Measurements from ENCODE around the gene AJUBA.
"Not testable (repeated sequence)": the region's sequence is repeated elsewhere in the genome, so short reads cannot be mapped to it uniquely, and the experiment has no call there.

Gene AJUBA

DNA sequence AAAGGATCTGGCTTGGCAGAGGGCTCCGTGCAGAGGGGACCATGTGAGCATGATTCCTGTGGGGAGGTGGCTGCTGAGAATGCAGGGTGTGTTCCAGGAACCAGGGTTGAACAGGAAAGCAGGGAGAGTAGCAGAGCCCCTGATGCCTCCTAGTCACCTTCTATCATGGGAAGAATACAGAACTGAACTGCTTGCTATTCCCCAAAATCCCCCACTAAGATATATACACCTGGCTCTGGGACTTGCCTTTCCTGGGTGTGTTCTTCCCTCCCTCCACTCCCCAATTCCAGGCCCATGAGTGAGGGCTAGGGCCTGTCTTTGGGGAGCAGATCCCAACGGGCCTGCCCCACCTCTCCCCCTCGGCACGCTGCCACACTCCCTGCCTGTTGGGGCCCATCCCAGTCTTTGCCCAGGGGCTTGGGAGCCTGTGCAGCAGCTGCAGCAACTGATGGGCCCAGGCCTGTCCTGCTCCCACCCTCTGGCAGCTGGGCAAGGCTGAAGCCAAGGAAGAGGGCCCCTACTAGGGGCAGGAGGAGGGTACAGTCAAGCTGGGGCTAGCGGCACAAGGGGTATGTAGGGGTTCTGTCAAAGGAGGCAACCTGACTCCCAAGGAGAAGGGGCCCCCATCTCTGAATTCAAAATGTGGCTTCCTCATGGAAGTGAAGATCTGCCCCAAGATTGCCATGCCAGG lies 3.2 kb downstream of the AJUBA start:
- DNase-seq = no peak

DNA sequence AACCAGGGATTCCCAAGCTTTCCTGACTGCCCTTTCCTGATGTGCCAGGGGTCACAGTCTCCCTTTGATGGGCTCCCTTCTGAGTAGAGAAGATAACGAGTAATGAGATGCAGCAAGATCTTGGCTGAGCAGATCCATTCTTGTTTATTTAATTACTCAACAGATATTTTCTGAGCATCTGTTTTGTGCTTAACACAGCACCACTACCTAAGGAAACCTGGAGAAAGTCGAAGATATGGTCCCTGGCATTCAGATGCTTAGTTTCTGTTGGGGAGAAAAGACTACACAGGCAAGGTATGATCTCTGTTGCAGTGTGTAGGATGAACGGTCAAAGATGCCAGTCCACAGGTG lies 3.9 kb downstream of the AJUBA start:
- no peak for DNase-seq

DNA sequence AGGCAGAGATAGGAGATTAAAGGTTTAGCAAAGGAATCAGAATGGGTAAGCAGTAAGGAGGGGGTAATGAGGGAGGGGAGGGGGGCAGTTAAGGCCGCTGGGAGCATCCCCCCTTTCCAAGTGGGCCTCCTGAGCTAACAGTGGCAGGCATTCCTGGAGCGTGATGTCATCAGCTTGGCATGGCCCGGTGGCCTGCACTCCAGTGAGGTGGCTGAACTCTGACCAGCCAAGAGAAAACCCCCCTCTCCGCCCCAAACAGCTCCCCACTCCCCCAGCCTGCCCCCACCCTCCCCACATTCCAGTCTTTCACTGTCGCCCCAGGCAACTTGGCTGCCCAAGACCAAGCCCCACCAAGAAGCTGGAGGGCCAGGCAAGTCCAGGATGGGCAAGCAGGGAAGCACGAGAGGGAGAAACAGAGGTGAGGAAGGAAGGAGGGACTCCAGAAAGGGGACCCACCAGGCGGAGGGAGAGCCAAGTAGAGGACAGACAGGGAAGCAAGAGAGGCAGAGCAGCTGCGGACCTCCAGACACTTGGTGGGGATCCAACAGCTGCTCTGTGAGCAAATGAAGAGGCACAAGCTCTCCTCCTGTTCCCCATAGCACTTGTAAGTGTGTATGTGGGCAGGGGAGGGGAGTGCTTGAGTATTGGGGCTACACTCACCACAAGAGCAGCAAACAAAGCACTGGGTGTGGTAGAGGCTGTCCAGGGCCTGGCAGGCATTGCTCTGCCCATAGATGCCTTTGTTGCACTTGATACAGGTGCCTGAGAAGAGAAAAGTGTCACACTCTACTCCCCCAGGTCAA lies 4.5 kb downstream of the AJUBA start:
- DNase-seq = no peak

DNA sequence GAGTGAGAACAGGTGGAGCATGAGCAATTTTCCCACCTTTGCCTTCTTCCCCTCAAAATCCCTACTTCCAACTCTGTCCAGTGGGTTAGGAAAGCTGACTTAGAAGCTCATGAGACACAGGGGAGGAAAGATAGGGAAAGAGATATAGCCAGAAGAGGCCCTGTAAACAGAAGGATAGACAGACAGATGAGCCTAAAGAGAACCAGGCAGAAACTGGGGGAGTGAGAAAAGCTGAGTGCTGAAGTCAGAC lies 5.0 kb downstream of the AJUBA start:
- no peak for DNase-seq

DNA sequence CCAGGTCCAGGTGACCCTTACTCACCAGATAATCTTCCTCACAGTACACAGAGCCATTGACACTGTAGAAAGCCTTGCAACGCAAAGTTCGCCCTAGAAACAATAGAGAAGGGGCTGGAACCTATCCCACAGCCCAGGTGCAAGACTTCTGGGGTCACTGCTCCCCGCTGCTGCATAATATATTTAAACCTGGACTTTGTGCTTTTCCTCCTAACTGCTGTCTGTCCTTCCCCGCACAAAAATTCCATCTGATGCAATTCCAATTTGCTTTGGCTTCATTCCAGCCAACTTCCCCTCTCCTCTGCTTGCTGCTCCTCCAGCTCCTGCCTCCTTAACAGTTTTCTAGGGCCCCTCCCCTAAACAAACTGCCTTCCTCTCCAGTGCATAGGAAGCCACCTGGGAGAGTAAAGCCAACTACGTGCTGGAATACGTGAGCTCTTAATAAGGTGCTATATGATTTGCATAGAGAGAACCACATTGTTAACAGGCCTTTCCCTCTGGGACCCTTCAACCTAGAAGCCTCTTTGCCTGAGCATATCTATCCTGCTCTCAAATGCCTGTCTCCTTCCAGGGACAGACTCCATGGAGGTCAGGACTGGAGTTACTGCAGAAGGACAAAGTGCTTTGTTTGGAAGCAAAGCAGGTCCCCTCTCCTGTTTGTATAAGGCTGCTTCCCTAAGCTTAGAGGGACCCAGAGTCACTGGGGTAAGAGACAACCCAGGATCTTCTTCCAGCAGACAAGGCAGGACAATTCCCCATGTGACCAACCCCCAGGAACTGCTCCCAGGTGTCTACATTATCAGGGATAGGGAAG lies 5.5 kb downstream of the AJUBA start:
- peak; percentile 39 to 42 for DNase-seq

DNA sequence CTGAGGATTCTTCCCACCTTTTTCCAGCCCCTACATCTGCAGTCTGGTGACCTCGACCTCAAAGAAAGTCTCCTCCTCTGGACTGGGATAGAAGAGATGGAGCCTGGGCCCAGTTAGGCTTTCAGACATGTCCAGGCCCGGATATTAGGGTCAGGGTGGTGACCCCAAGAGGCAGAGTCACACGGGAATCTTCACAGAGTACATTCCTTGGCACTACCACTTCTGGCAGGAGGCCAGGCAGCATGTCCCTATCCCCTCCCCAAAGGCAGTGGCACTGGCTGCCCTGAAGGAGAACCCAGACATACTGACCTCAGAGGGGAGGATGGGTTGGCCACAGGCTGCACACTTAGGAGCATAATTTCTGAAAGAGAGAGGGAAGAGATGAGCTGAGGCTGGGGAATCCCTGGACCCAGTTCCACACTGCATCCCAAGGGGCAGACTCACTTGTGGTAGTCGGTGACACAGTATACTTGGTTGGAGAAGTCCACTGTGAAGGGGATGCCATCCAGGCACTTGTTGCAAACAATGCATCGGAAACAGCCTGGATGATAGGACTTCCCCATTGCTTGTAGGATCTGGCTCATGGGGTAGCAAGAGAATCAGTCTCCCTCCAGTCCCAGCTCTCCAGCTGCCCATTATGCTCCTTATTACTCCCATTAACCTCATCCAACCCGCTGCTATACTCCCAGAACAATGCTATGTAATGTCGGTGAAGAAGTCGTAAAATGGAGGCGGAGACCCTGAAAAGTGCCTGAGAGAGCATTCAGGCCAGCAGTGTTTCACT lies 7.6 kb downstream of the AJUBA start:
- DNase-seq = no peak

DNA sequence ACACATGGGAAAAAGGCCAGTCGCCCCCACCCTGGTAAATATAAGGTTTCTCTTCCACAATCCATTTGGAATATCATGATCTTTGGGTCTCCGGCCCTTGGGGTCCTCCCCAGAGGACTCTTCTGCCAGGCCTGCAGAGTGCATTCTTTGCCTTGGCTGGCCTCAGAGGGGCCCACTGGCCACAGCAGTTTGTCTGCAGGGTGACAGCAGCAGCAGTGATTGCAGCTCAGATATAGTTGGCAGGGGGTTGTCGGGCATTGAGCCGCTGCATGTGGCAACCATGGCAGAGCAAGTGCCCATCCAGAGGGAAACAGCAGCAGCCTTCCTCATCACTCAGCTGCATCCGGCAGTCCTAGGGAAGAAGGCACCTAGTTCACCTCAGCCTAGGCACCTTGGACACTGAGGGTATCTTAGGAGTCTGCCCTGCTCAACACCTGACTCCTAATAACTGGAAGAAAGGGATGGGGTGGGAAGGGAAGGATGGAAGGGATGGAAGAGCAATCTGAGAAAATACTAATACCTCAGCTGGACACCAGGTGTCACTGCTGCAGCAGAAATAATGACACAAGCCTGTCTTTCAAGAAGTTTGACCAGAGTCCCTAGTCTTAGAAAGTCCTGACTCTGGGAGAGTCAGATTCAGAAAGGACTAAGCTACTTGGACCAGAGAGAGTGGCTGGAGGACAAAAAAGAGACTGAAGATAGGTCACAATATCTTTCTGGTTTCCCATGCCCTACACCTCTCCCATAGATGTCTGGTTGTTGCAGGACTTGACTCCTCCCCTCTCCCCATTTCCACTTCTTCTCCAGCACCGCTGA lies 8.9 kb downstream of the AJUBA start:
- DNase-seq = peak; percentile 48 to 65

DNA sequence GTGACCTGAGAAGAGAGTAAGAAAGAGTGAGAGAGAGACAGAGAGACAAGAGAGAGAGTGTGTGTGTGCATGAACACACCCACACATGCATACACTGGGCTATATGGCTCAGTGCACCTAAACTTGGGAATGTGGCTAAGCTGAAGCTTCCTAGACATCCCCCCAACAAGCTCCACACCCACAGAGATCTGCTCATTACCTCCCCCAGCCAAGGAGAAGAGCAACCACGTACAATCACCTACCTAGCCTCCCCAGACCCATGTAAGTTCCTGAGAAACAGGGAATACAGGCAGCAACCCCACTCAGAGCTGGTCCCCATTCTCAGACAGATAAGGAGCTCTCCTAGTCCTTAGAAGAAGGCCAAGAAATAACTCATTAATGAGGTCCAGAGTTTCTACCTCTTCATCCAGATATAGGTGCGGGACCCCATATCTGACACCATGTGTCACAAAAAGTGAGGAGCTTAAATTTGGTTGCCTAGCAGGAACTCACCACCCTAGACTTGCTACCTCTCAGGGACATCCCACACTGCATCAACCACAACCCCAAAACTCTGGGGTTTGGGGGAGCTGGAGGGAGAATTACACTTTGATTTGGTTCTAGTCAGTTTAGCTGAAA lies 9.9 kb downstream of the AJUBA start:
- DNase-seq = no peak

- DNase-seq = no peak
These were observed 11.2 kb downstream of the AJUBA start for GRCh38 chr14:22971152-22971551.

- DNase-seq = no peak
These were observed 15.5 kb downstream of the AJUBA start for GRCh38 chr14:22966783-22967269.

GRCh38 chr14:22965916-22966782 lies 16.2 kb downstream of the AJUBA start:
- not testable (repeated sequence) for DNase-seq

DNA sequence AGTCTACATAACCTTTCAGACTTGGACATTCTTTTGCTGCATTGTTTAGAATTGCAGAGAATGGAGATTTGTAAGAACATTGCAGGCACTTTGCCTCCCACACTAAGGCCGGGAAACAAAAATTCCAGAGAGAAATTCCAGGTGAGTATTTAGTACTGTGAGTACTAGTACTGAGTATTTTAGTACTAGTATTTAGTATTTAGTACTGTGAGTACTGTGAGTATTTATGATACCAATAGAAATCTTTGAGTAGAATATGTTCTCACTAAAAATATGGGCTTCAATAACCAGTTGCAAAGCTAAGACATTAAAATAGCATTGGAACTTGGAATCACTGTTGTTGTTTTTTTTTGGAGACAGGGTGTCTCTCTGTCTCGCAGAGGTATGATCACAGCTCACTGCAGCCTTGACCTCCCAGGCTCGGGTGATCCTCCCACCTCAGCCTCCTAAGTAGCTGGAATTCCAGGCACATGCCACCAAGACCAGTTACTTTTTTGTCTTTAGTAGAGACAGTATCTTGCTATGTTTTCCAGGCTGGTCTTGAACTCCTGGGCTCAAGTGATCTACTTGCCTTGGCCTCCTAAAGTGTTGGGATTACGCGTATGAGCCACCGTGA lies 20.2 kb downstream of the AJUBA start:
- no peak for DNase-seq

DNA sequence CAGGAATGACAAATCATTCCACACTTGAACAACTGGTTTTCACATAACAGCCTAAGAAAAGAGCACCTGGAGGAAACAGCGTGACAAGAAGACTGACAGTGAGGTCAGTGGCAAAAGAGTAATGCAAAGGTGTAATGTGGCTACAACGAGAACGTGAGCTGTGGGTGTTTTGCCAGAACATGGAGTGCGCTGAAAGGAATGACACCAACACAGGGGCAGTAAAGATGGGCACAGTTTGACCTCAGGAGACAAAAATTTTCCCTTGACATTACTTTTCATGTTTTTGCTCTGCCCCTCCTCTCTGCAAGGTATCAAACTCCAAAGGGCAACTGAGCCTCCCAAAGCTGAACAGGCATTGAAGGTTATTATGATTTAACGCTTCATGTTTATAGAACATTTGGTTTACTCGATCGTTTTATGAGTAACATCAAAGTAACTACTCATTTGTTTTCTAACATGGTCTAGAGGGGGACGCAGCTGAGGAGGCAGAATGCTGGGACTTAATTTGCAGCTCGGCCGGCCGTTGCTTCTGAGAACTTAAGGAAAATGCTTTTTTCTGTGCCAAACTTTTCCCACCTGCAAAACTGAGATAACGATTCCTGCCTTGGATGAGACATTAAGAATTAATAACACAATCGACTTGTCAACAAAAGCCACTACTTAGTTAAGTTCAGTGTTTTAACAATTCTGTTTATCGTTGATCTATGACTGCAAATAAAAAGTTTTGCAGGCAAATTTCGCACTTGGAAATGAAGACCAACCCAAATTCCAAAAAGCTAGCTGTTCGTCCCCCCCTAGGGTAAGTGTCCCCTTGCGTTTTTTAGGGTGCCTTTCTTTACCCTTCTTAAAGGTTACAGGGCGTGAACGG lies 26.4 kb downstream of the AJUBA start:
- no peak for DNase-seq

DNA sequence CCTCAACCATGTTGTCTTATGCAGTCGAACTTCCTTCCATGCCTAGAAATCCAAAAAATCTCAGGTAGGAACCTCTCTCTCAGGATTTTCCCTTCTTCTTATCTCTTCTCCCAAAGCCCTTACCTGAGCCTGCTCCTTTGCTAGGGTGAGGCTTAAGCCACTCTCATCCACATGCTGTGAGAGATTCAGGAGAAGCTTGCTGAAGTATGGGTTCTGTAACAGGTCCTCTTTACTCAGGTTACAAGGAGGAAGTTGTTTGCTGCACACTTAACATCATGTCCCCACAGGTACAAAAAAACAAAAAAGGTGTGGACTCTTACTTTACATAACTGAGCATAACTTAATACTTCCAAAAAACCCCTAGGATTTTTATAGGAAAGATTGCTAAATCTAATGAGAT lies 29.9 kb downstream of the AJUBA start:
- no peak for DNase-seq

- not testable (repeated sequence) for DNase-seq
These were observed 30.6 kb downstream of the AJUBA start for GRCh38 chr14:22951795-22952194.

- no peak for DNase-seq
These were observed 36.7 kb downstream of the AJUBA start for GRCh38 chr14:22945642-22946041.

DNA sequence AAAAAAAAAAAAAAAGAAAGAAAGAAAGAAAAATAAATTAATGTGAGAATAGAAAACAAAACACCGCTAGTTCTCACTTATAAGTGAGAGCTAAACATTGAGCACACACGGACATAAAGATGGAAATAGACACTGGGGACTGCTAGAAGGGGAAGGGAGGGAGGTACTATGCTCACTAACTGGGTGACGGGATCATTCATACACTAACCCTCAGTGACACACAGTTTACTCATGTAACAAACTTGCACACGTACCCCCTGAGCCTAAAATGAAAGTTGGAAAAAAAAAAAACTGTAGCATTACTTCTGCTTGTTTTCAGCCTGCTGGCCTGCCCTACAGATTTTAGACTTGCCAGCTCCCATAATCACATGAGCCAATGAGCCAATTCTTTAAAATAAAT lies 42.7 kb downstream of the AJUBA start:
- DNase-seq = no peak

DNA sequence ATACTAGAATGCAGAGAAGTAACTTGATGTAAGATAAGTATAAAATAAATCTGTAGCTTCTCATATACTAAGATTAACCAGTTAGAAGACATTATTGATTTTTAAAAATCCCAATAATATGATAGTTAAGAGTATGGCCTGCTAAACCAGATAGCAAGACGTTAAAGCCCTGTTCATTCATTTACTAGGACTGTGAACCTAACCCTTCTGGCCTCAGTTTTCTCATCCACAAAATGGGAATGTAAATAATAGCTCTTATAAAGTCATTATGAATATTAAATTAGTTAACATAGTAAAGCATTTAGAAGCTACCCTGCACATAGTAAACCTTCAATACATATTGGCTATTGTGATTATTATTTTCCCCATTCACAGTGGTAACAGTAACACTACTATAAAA lies 47.2 kb downstream of the AJUBA start:
- no peak for DNase-seq

- no peak for DNase-seq
These were observed 50.2 kb downstream of the AJUBA start for GRCh38 chr14:22932146-22932545.

Measured in Kasumi-1 (cell line).